SK-N-SH (cell line): ENCODE results near the gene FAAP20.

Source experiments
- EZH2phosphoT487 ChIP-seq: fragments of 200-600 bp; sonication (generic); IDR thresholded peaks from 2 replicates; pipeline ENCODE4 v1.6.1; 2017; ENCODE audit warnings: low read depth, mixed run types, mild to moderate bottlenecking, antibody characterized with exemption, moderate library complexity, borderline replicate concordance
- JUND ChIP-seq: IDR thresholded peaks from 2 replicates; pipeline ENCODE4 v1.4.0; 2012
- SIN3A ChIP-seq: IDR thresholded peaks from 2 replicates; pipeline ENCODE4 v1.6.1; 2012; ENCODE audit warnings: low read depth, mild to moderate bottlenecking, low read length, moderate library complexity, borderline replicate concordance
- TAF1 ChIP-seq: IDR thresholded peaks from 2 replicates; pipeline ENCODE4 v1.6.1; 2012; ENCODE audit warnings: low read depth, mild to moderate bottlenecking, low read length, moderate library complexity, borderline replicate concordance
- TEAD4 ChIP-seq: IDR thresholded peaks from 2 replicates; pipeline ENCODE4 v1.4.0; 2012; ENCODE audit warnings: mild to moderate bottlenecking, borderline replicate concordance; ENCODE audit not compliant: insufficient read depth
- YY1 ChIP-seq: IDR thresholded peaks from 2 replicates; pipeline ENCODE4 v1.4.0; 2012; ENCODE audit warnings: low read depth, mild to moderate bottlenecking
- TF ChIP-seq, protein P1 (sequence below): IDR thresholded peaks from 2 replicates; pipeline ENCODE4 v1.4.0; 2012; ENCODE audit warnings: low read depth
- TF ChIP-seq, protein P2 (sequence below): fragments of 200-600 bp; sonication (generic); IDR thresholded peaks from 2 replicates; pipeline ENCODE4 v1.6.1; 2017; ENCODE audit warnings: antibody characterized with exemption, mild to moderate bottlenecking, moderate library complexity
- TF ChIP-seq, protein P3 (sequence below): IDR thresholded peaks from 2 replicates; pipeline ENCODE4; 2012
- TF ChIP-seq, protein P4 (sequence below): IDR thresholded peaks from 2 replicates; pipeline ENCODE4 v1.6.1; 2012; ENCODE audit warnings: mild to moderate bottlenecking, low read depth, low read length, moderate library complexity

DNA sequence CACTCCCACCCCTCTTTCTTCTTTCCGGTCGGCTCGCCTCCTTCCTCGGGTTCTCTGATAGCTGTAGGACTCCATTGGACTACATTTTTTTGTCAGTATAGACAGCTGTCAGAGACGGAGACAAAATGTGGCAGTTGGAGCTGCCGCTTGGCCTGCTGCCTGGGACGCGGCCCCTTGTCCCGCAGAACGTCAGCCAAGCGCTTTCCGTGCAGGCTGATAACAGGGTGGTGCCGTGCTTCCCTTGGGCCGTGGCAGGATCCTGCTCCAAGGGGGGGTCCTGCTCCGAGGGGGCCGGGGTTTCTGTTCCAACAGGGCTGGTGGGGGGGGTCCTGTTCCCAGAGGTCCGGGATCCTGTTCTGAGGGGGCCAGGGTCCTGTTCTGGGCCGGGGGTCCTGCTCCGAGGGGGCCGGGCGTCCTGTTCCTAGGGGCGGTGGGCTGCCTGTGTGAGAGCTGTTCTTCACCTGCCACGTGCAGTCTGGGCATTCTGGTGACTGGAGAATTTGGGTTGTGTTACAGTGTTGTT lies 38.4 kb upstream of the FAAP20 start:
- TF ChIP-seq, protein P1, sequence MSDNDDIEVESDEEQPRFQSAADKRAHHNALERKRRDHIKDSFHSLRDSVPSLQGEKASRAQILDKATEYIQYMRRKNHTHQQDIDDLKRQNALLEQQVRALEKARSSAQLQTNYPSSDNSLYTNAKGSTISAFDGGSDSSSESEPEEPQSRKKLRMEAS: no peak
- TF ChIP-seq, protein P2, sequence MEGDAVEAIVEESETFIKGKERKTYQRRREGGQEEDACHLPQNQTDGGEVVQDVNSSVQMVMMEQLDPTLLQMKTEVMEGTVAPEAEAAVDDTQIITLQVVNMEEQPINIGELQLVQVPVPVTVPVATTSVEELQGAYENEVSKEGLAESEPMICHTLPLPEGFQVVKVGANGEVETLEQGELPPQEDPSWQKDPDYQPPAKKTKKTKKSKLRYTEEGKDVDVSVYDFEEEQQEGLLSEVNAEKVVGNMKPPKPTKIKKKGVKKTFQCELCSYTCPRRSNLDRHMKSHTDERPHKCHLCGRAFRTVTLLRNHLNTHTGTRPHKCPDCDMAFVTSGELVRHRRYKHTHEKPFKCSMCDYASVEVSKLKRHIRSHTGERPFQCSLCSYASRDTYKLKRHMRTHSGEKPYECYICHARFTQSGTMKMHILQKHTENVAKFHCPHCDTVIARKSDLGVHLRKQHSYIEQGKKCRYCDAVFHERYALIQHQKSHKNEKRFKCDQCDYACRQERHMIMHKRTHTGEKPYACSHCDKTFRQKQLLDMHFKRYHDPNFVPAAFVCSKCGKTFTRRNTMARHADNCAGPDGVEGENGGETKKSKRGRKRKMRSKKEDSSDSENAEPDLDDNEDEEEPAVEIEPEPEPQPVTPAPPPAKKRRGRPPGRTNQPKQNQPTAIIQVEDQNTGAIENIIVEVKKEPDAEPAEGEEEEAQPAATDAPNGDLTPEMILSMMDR: no peak
- TF ChIP-seq, protein P3, sequence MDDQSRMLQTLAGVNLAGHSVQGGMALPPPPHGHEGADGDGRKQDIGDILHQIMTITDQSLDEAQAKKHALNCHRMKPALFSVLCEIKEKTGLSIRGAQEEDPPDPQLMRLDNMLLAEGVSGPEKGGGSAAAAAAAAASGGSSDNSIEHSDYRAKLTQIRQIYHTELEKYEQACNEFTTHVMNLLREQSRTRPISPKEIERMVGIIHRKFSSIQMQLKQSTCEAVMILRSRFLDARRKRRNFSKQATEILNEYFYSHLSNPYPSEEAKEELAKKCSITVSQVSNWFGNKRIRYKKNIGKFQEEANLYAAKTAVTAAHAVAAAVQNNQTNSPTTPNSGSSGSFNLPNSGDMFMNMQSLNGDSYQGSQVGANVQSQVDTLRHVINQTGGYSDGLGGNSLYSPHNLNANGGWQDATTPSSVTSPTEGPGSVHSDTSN: no peak
- TF ChIP-seq YY1 (no peak), EZH2phosphoT487 (no peak), TAF1 (no peak), SIN3A (no peak), TEAD4 (no peak), JUND (no peak)
- TF ChIP-seq, protein P4, sequence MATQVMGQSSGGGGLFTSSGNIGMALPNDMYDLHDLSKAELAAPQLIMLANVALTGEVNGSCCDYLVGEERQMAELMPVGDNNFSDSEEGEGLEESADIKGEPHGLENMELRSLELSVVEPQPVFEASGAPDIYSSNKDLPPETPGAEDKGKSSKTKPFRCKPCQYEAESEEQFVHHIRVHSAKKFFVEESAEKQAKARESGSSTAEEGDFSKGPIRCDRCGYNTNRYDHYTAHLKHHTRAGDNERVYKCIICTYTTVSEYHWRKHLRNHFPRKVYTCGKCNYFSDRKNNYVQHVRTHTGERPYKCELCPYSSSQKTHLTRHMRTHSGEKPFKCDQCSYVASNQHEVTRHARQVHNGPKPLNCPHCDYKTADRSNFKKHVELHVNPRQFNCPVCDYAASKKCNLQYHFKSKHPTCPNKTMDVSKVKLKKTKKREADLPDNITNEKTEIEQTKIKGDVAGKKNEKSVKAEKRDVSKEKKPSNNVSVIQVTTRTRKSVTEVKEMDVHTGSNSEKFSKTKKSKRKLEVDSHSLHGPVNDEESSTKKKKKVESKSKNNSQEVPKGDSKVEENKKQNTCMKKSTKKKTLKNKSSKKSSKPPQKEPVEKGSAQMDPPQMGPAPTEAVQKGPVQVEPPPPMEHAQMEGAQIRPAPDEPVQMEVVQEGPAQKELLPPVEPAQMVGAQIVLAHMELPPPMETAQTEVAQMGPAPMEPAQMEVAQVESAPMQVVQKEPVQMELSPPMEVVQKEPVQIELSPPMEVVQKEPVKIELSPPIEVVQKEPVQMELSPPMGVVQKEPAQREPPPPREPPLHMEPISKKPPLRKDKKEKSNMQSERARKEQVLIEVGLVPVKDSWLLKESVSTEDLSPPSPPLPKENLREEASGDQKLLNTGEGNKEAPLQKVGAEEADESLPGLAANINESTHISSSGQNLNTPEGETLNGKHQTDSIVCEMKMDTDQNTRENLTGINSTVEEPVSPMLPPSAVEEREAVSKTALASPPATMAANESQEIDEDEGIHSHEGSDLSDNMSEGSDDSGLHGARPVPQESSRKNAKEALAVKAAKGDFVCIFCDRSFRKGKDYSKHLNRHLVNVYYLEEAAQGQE: no peak
